ENCODE results near the gene FLVCR2.

The FLVCR2 gene

DNA sequence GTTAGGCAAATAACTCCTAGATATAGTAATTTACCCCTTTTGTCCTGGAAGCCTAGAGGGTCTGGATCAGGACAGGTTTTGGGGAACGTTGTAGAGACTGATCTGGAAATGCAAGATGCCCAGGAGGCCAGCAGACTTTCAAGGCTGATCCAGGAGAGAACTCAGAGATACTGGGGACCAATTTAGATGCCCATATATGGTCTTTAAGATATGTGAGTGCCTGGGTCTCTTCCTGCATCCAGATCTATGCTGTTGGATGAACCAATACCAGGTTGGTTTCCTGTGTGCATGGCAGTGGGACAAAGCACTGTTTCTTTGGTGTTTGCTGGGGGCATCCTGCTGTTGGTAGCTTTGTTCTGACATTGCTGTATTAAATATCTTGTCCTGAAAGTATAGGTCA, 76.8 kb downstream of the FLVCR2 start:
- peaks cover 51% of the 10 kb centered on the region for H3K36me3 ChIP-seq (ENCODE audit: control insufficient read depth, insufficient read depth, low read length, severe bottlenecking)
- H3K4me1 ChIP-seq (ENCODE audit: control insufficient read depth, insufficient read depth, low read length), result peaks cover 5% of the 10 kb centered on the region

DNA sequence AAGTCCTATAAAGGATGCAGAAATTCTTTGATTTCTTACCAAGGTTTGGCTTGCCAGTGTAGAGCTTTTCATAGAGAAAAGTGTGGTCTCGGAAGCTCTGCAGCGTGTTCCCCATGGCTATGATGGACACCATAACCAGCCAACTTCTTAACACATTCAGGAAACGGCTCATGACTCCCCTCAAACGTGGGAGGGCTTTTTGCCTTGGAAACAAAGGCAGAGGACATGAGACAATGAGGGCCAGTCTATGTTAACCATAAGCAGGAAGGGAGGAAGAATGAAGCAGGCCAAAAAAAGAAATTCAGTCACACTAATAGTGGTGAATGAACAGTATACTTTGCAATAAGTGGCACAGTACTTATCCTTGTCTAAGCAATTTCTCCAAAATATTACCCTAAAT, 78.9 kb downstream of the FLVCR2 start:
- H3K4me3 ChIP-seq (ENCODE audit: low read length), result no peak overlapping the region
- no peak for DNase-seq (ENCODE audit: low read depth)
- H3K36me3 ChIP-seq (ENCODE audit: control insufficient read depth, insufficient read depth, low read length, severe bottlenecking), result peaks cover 32% of the 10 kb centered on the region
- peaks cover 13% of the 10 kb centered on the region for H3K4me1 ChIP-seq (ENCODE audit: control insufficient read depth, insufficient read depth, low read length)
- no peaks in the 10 kb centered on the region for H3K9me3 ChIP-seq (ENCODE audit: control insufficient read depth, low read length)
- no peaks in the 10 kb centered on the region for H3K27me3 ChIP-seq (replicated peaks; ENCODE audit: control insufficient read depth, insufficient read depth, low read length)
- H3K9ac ChIP-seq (ENCODE audit: low read length), result no peak overlapping the region

More for the DNA sequence above, 76.8 kb downstream of the FLVCR2 start:
- Histone ChIP-seq H3K9me3 (ENCODE audit: control insufficient read depth, low read length) (no peaks in the 10 kb centered on the region), H3K9ac (ENCODE audit: low read length) (no peak overlapping the region), H3K4me3 (ENCODE audit: low read length) (no peak overlapping the region), H3K27me3 (replicated peaks; ENCODE audit: control insufficient read depth, insufficient read depth, low read length) (no peaks in the 10 kb centered on the region)
- DNase-seq (ENCODE audit: low read depth), result no peak

DNA sequence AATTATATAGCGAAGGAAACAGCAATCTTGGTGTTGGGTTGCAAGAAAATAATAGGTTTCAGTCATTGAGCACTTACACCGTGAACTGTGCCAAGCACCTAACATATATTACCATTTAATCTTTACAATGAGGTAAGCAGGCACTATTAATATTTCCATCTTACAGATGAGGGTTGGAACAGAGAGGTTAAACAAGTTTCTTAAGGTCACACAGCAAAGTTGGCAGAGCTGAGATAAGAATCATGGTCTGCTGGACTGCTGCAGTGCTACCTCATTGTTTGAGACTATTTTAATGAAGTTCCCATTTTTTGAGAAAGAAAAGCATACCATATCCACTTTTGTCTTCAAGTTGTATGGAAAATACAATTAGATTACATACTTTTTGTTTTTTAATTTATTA, 80.5 kb downstream of the FLVCR2 start:
- Histone ChIP-seq H3K27me3 (replicated peaks; ENCODE audit: control insufficient read depth, insufficient read depth, low read length) (no peaks in the 10 kb centered on the region), H3K4me3 (ENCODE audit: low read length) (no peak overlapping the region), H3K9ac (ENCODE audit: low read length) (no peak overlapping the region), H3K9me3 (ENCODE audit: control insufficient read depth, low read length) (no peaks in the 10 kb centered on the region), H3K36me3 (ENCODE audit: control insufficient read depth, insufficient read depth, low read length, severe bottlenecking) (peaks cover 32% of the 10 kb centered on the region), H3K4me1 (ENCODE audit: control insufficient read depth, insufficient read depth, low read length) (peaks cover 13% of the 10 kb centered on the region)
- no peak for DNase-seq (ENCODE audit: low read depth)

DNA sequence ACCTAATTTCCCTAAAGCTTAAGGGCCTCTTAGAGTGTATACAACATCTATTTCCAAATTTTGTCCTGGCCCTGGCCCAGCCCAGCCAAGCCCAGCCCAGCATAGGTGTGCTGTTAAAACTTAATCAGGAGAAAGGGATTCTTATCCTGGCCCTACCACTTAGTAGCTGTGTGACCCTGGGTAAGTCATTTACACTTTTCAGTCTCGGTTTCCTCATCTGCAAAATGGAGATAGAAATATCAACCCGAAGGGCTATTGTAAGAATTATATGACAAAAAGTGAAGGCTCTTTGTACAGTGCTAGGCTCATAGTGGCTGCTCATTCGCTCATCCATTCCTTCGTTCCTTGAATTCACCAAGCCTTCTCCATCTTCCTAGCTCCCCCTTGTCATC, 81.8 kb downstream of the FLVCR2 start:
- no peak for DNase-seq (ENCODE audit: low read depth)
- Histone ChIP-seq H3K9ac (ENCODE audit: low read length) (peak overlapping the region; percentile 92), H3K36me3 (ENCODE audit: control insufficient read depth, insufficient read depth, low read length, severe bottlenecking) (peaks cover 27% of the 10 kb centered on the region), H3K27me3 (replicated peaks; ENCODE audit: control insufficient read depth, insufficient read depth, low read length) (no peaks in the 10 kb centered on the region), H3K4me1 (ENCODE audit: control insufficient read depth, insufficient read depth, low read length) (peaks cover 13% of the 10 kb centered on the region), H3K4me3 (ENCODE audit: low read length) (peak overlapping the region; percentile 98), H3K9me3 (ENCODE audit: control insufficient read depth, low read length) (no peaks in the 10 kb centered on the region)

DNA sequence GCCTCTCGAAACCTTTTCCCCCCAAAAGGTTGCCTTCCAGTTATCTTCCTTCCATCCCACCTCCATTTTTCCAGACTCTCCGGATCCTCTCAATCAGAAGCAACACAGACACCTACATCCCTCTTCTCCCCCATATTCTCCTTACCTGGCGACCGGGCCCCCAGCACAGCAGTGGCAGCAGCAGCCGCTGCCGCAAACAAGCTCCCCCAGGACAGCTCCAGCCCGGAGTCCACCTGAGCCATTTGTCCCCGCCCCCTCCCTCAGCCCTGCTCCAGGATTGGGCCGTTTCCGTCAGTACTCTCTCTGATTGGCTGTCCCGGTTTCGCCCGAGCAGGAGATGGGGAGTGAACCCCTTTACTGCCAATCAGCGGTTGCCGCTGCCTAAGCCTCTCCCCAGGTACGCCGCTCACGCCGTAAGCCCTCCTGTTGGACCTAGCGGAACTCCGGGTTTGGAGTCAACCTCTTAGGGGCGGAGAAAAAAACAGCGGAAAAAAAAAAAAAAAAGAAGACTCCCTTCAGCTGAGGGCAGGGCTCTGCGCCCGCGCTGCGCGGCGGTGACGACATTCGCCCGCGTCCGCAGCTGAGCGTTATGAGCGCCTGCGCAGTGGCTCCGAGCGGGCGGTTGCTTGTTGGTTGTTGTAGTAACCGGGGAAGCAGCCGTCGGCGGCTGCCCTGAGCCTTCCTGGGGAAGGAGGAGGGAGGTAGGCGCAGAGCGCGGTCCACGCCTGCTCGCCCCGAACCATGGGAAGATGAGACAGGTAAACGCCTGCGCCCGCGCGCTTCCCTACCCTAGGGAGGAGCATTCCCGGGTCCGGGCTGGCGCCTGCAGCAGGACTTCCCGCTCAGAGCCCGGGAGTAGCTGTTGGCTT, 82.4 kb downstream of the FLVCR2 start, which contains the start of the genes ERG28 and TTLL5:
ERG28 (minus strand) TSS at position 247 of the 869 bp plus-strand sequence. CDS start 3,374 bp downstream, outside the sequence.
TTLL5 (plus strand) TSS at position 617 of the 869 bp plus-strand sequence. CDS start 1,904 bp downstream, outside the sequence.
- peaks cover 20% of the 10 kb centered on the region for H3K36me3 ChIP-seq (ENCODE audit: control insufficient read depth, insufficient read depth, low read length, severe bottlenecking)
- peak within 1 kb of the TSS; percentile 98 for H3K4me3 ChIP-seq (ENCODE audit: low read length)
- peak; percentile 98 for DNase-seq (ENCODE audit: low read depth)
- H3K9me3 ChIP-seq (ENCODE audit: control insufficient read depth, low read length), result no peaks in the 10 kb centered on the region
- H3K4me1 ChIP-seq (ENCODE audit: control insufficient read depth, insufficient read depth, low read length), result peaks cover 13% of the 10 kb centered on the region
- no peaks in the 10 kb centered on the region for H3K27me3 ChIP-seq (replicated peaks; ENCODE audit: control insufficient read depth, insufficient read depth, low read length)
- peak within 1 kb of the TSS; percentile 92 for H3K9ac ChIP-seq (ENCODE audit: low read length)

DNA sequence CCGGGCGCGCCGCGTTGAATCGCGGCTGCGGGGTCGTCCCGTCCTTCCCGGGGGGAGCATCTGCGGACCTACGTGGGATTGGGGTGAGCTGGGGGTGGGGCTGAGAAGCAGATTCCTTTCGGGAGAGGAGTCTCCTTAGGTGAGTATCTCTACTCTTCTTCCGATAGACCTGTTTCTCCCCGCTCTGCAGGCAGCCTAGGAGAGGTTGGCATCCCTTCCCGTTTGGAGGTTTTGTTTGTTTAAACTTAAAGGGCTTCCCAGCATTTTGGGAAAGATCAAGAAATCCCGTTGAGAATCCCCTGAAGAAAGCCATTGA, 83.0 kb downstream of the FLVCR2 start:
- H3K9me3 ChIP-seq (ENCODE audit: control insufficient read depth, low read length), result no peaks in the 10 kb centered on the region
- peaks cover 14% of the 10 kb centered on the region for H3K36me3 ChIP-seq (ENCODE audit: control insufficient read depth, insufficient read depth, low read length, severe bottlenecking)
- H3K4me3 ChIP-seq (ENCODE audit: low read length), result peak overlapping the region; percentile 98
- no peak for DNase-seq (ENCODE audit: low read depth)
- no peaks in the 10 kb centered on the region for H3K27me3 ChIP-seq (replicated peaks; ENCODE audit: control insufficient read depth, insufficient read depth, low read length)
- H3K4me1 ChIP-seq (ENCODE audit: control insufficient read depth, insufficient read depth, low read length), result peaks cover 13% of the 10 kb centered on the region
- peak overlapping the region; percentile 92 for H3K9ac ChIP-seq (ENCODE audit: low read length)

DNA sequence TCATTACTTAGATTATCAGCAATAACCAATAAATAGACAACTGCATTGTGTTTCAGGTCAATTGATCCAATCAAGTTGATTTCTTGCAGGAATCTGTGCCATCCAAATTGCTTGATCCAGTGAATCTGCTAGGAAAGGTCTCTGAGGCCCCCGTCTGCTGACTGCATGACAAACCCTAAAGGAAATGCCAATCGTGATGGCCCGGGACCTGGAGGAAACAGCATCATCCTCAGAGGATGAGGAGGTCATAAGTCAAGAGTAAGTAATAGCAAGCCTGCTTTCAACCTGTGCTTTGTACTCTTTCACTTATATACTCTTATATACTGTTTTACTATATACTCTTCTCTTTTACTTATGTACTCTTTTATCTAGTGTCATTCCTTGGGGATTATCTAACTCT, 84.5 kb downstream of the FLVCR2 start:
- Histone ChIP-seq H3K9me3 (ENCODE audit: control insufficient read depth, low read length) (no peaks in the 10 kb centered on the region), H3K27me3 (replicated peaks; ENCODE audit: control insufficient read depth, insufficient read depth, low read length) (no peaks in the 10 kb centered on the region)

DNA sequence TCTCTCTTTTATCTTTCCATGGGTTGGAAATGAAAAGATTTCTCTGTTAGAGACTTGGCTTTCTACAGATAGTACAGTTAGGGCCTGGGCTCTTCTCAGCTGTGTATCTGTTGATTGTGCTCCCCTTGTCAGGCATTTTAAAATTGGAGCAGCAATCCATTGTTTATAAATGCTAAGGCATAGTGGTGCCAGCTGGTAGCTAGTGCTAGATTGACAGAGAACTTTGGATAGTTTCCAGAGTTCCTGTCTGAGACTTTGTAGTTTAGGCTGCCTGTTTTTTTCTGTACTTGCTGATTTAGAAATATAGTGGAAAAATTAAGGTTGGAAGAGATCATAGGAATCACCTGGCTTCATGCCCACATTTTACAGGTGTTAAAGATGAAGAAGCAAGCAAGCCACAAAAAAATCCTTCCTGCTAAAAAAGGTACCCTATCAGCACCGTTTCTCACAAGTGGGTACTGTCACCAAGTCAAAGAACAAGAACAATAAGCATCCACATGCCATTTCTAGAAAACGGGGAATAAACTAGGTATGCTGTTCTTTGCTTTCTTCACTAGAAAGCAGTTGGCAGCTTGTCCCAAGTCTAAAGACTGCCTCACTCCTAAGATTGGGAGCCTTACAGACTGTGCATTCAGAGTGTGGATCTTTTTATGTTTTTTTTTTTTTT, 88.8 kb downstream of the FLVCR2 start:
- peaks cover 39% of the 10 kb centered on the region for H3K36me3 ChIP-seq (ENCODE audit: control insufficient read depth, insufficient read depth, low read length, severe bottlenecking)

More for the DNA sequence above, 84.5 kb downstream of the FLVCR2 start:
- no peak for DNase-seq (ENCODE audit: low read depth)
- no peak overlapping the region for H3K4me3 ChIP-seq (ENCODE audit: low read length)
- H3K36me3 ChIP-seq (ENCODE audit: control insufficient read depth, insufficient read depth, low read length, severe bottlenecking), result peaks cover 5% of the 10 kb centered on the region
- peaks cover 13% of the 10 kb centered on the region for H3K4me1 ChIP-seq (ENCODE audit: control insufficient read depth, insufficient read depth, low read length)
- H3K9ac ChIP-seq (ENCODE audit: low read length), result no peak overlapping the region

DNA sequence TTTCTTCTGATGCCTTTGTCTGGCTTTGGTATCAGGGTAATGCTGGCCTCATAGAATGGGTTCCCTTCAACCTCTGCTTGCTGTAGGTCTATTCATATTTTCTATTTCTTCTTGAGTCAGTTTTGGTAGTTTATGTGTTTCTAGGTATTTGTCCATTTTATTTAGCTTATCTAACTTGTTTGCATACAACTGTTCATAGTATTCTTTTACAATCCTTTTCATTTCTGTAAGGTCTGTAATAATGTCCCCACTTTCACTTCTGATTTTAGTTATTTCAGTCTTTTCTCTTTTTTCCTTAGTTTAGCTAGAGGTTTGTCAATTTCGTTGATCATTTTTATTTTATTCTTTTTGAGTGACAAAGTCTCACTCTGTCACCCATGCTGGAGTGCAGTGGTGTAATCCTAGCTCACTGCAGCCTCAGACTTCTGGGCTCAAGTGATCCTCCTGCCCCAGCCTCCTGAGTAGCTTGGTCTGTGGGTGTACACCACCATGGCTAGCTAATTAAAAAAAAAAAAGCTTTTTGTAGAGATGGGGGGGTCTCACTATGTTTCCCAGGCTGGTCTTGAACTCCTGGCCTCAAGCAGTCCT, 94.3 kb downstream of the FLVCR2 start:
- no peak overlapping the region for H3K4me3 ChIP-seq (ENCODE audit: low read length)
- H3K27me3 ChIP-seq (replicated peaks; ENCODE audit: control insufficient read depth, insufficient read depth, low read length), result no peaks in the 10 kb centered on the region
- peaks cover 34% of the 10 kb centered on the region for H3K36me3 ChIP-seq (ENCODE audit: control insufficient read depth, insufficient read depth, low read length, severe bottlenecking)
- H3K9me3 ChIP-seq (ENCODE audit: control insufficient read depth, low read length), result no peaks in the 10 kb centered on the region
- H3K4me1 ChIP-seq (ENCODE audit: control insufficient read depth, insufficient read depth, low read length), result peaks cover 15% of the 10 kb centered on the region
- H3K9ac ChIP-seq (ENCODE audit: low read length), result no peak overlapping the region
- DNase-seq (ENCODE audit: low read depth), result no peak

More for the DNA sequence above, 88.8 kb downstream of the FLVCR2 start:
- H3K9me3 ChIP-seq (ENCODE audit: control insufficient read depth, low read length), result no peaks in the 10 kb centered on the region
- no peaks in the 10 kb centered on the region for H3K27me3 ChIP-seq (replicated peaks; ENCODE audit: control insufficient read depth, insufficient read depth, low read length)
- no peak overlapping the region for H3K4me3 ChIP-seq (ENCODE audit: low read length)
- no peaks in the 10 kb centered on the region for H3K4me1 ChIP-seq (ENCODE audit: control insufficient read depth, insufficient read depth, low read length)
- DNase-seq (ENCODE audit: low read depth), result no peak
- H3K9ac ChIP-seq (ENCODE audit: low read length), result no peak overlapping the region

DNA sequence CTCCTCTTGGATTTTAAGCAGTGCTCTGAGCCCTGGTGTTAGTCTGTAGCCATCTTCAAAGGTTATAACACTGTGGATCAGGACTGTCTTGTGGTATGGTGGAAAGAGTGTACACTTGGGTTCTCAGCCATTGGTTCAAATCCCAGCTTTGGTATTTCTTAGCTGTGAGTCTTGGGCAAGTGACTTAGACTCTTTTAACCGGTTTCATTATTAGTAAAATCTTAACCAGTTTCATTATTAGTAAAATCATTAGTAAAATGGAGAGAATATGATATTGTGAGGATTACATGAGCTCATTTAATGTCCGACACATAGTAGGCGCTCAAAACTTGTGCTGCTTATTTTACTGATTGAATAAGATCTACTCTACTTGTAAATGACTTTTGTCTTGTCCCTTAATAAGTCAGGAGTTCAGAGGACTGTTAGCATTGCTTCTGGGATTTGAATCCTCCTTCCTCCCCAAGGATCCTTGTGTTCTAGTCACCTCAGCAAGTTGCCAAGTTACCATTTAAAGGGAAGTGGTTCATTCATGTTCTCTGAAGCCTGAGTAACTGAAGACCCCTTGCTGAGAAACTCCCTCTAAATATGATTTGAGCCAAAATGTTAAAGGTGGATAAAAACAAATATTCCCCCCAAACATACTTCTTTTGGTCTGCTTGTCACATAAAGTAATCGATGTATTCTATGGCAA, 95.1 kb downstream of the FLVCR2 start:
- Histone ChIP-seq H3K4me3 (ENCODE audit: low read length) (no peak overlapping the region), H3K9me3 (ENCODE audit: control insufficient read depth, low read length) (no peaks in the 10 kb centered on the region), H3K27me3 (replicated peaks; ENCODE audit: control insufficient read depth, insufficient read depth, low read length) (no peaks in the 10 kb centered on the region), H3K9ac (ENCODE audit: low read length) (no peak overlapping the region), H3K36me3 (ENCODE audit: control insufficient read depth, insufficient read depth, low read length, severe bottlenecking) (peaks cover 34% of the 10 kb centered on the region), H3K4me1 (ENCODE audit: control insufficient read depth, insufficient read depth, low read length) (peaks cover 15% of the 10 kb centered on the region)
- no peak for DNase-seq (ENCODE audit: low read depth)

Measured in adipocyte (in vitro differentiated cells).